Pancreas (tissue), 10 donors: Measurements from ENCODE around the gene RAD51B. TPM values are rescaled to one million over a fixed set of nuclear protein-coding genes. Genes with fewer than 3 reads are reported as not detected.
A peak's percentile ranks its signal among the peaks of the same experiment; 100 is the strongest.

ENCODE experiments used
- ATAC-seq, 4 donors: fragments of 200-7000 bp; cut with Tn5 transposase; one replicate each; pipeline versions ENCODE4 v1.8.0 to v1.9.1; 2020; ENCODE audit warnings: mild to moderate bottlenecking in 4 of 4, moderate library complexity in 4 of 4
- DNase-seq, 6 donors: peaks; one replicate each; pipeline ENCODE4 v3.0.0-alpha.2; 2020
- FAIRE-seq: peaks from 2 replicates; lab custom pipeline; 2012; peaks lifted over from hg19 to GRCh38; lab: Jason Lieb, UNC
- H3K27ac ChIP-seq, 4 donors: fragments of 200-600 bp; sonication (generic); 1 replicate in 3 of 4; 2 replicates in 1 of 4; pipeline versions ENCODE4 v1.5.0 to v1.8.0; 2020
- H3K27me3 ChIP-seq, 4 donors: fragments of 200-600 bp; one replicate each; pipeline ENCODE4 v1.8.0; 2021
- H3K36me3 ChIP-seq, 3 donors: fragments of 200-600 bp; sonication (generic) in 1 of 3; one replicate each; pipeline versions ENCODE4 v1.5.0 to v1.8.0; 2020 to 2021
- H3K4me1 ChIP-seq, 3 donors: fragments of 200-600 bp; one replicate each; pipeline ENCODE4 v1.8.0; 2021
- H3K4me3 ChIP-seq, 4 donors: fragments of 200-600 bp; sonication (generic) in 2 of 4; one replicate each; pipeline versions ENCODE4 v1.5.0 to v1.8.0; 2020 to 2021
- H3K9me3 ChIP-seq, 4 donors: fragments of 200-600 bp; one replicate each; pipeline ENCODE4 v1.8.0; 2021
- CTCF ChIP-seq, 4 donors: fragments of 200-600 bp; sonication (generic) in 3 of 4; IDR thresholded peaks; one replicate each; pipeline versions ENCODE4 v1.5.0 to v1.8.0; 2021; ENCODE audit warnings: antibody characterized with exemption in 4 of 4
- WGBS, 2 donors: extraction: QIAGEN DNeasy Blood & Tissue Kit; methylation state at CpG; one replicate each; pipeline ENCODE4 v1.1.7; 2013; 5-methylcytosine and 5-hydroxymethylcytosine counted together
- intact Hi-C, 3 donors: fragments of 100-400 bp; cut with DNase I; formaldehyde crosslinking; loops; one replicate each; pipeline versions ENCODE4 v1.11.1 to v1.14.2; 2022
- polyA plus RNA-seq, 2 donors: library from polyadenylated mRNA; stranded (reverse); fragments of 200-250 nt; gene quantifications; one replicate each; pipeline ENCODE4 v1.2.3, GENCODE V29; 2013
- total RNA-seq, 6 donors: library from RNA; stranded (reverse); fragmentation: NEBNext Ultra II Directional in 4 of 6; extraction: Animal tissue kit (Norgen Biotek cat#: 25700) in 4 of 6; gene quantifications; one replicate each; pipeline versions ENCODE4 v1.2.1 to v1.2.4, GENCODE V29; 2021 to 2023
- donor health status: healthy with polysubstance abuse.
- donor health status: DM: no; HTN: no; CAD: no; lungs with moderate emphysema.
- donor health status: DM: no; HTN: no; CAD: no.
- donor health status: control.
- donor health status: control.
- donor health status: Bipolar disorder and iron deficiency.
- donor health status: DM: yes; HTN: yes; CAD: no.
- donor health status: DM: no; HTN: no; CAD: no.
- donor health status: DM: no; HTN: no; CAD: no.
- donor health status: DM: yes; HTN: yes; CAD: no.

The RAD51B gene
- total and polyA plus RNA-seq, 8 donors = 1.1 to 17.3 (median 5.8) TPM

- intact Hi-C loops = no loop called here
- DNase-seq (no peak), FAIRE-seq (no peak), ATAC-seq (peak; percentile 41 to 76 (median 60))
- H3K4me3 ChIP-seq = no peak overlapping the region
- WGBS, 2 donors = 45 to 46% methylated on average over 7 of the region's 7 CpGs
- H3K9me3 ChIP-seq = no peaks in the 10 kb centered on the region
- no peak for TF ChIP-seq CTCF (IDR thresholded peaks at IDR 0.05)
- no peaks in the 10 kb centered on the region for H3K27me3 ChIP-seq
- H3K36me3 ChIP-seq = no peaks in the 10 kb centered on the region
- H3K27ac ChIP-seq = no peak overlapping the region
- H3K4me1 ChIP-seq = peaks cover 15 to 20% (median 19%) of the 10 kb centered on the region in 3 donors
These were observed 936.5 kb downstream of the RAD51B start for GRCh38 chr14:68756000-68756481.

- FAIRE-seq (no peak), ATAC-seq (no peak), DNase-seq (no peak)
- Histone ChIP-seq H3K9me3 (no peaks in the 10 kb centered on the region), H3K27ac (no peak overlapping the region), H3K4me3 (no peak overlapping the region), H3K27me3 (no peaks in the 10 kb centered on the region), H3K36me3 (no peaks in the 10 kb centered on the region), H3K4me1 (peaks cover 15 to 20% (median 19%) of the 10 kb centered on the region in 3 donors)
- intact Hi-C loops = no loop called here
- TF ChIP-seq CTCF (IDR thresholded peaks at IDR 0.05) = no peak
- WGBS, 2 donors = 91 to 95% methylated on average over 6 of the region's 6 CpGs
These were observed 937.2 kb downstream of the RAD51B start for GRCh38 chr14:68756734-68757133.

GRCh38 chr14:68757618-68758081, 938.1 kb downstream of the RAD51B start:
- Histone ChIP-seq H3K4me1 (peaks cover 21 to 25% (median 25%) of the 10 kb centered on the region in 3 donors), H3K9me3 (no peaks in the 10 kb centered on the region), H3K27me3 (no peaks in the 10 kb centered on the region), H3K27ac (no peak overlapping the region), H3K4me3 (no peak overlapping the region), H3K36me3 (no peaks in the 10 kb centered on the region)
- TF ChIP-seq CTCF (IDR thresholded peaks at IDR 0.05) = no peak
- DNase-seq (no peak), FAIRE-seq (no peak), ATAC-seq (peak in 3 of 4 donors; percentile 28 to 67 (median 59))
- intact Hi-C loops = no loop called here
- 60 to 68% methylated on average over 4 of the region's 4 CpGs for WGBS, 2 donors

GRCh38 chr14:68758301-68758700, 938.7 kb downstream of the RAD51B start:
- Histone ChIP-seq H3K9me3 (no peaks in the 10 kb centered on the region), H3K4me1 (peaks cover 25 to 32% (median 26%) of the 10 kb centered on the region in 3 donors), H3K27ac (no peak overlapping the region), H3K36me3 (no peaks in the 10 kb centered on the region), H3K27me3 (no peaks in the 10 kb centered on the region), H3K4me3 (no peak overlapping the region)
- no peak for ATAC-seq
- 39 to 44% methylated on average over 3 of the region's 3 CpGs for WGBS, 2 donors
- FAIRE-seq = no peak
- no peak for TF ChIP-seq CTCF (IDR thresholded peaks at IDR 0.05)
- no peak for DNase-seq
- intact Hi-C loops = no loop called here

- ATAC-seq (no peak), DNase-seq (no peak), FAIRE-seq (no peak)
- H3K4me1 ChIP-seq = peaks cover 26 to 36% (median 29%) of the 10 kb centered on the region in 3 donors
- H3K36me3 ChIP-seq = no peaks in the 10 kb centered on the region
- H3K9me3 ChIP-seq = no peaks in the 10 kb centered on the region
- no peak for TF ChIP-seq CTCF (IDR thresholded peaks at IDR 0.05)
- no peak overlapping the region for H3K4me3 ChIP-seq
- H3K27me3 ChIP-seq = no peaks in the 10 kb centered on the region
- intact Hi-C loops = no loop called here
- WGBS, 2 donors = 92 to 93% methylated on average over 8 of the region's 8 CpGs
- H3K27ac ChIP-seq = no peak overlapping the region
These were observed 939.5 kb downstream of the RAD51B start for GRCh38 chr14:68759017-68759560.
